ENCODE data around the gene NTF4.

DNA sequence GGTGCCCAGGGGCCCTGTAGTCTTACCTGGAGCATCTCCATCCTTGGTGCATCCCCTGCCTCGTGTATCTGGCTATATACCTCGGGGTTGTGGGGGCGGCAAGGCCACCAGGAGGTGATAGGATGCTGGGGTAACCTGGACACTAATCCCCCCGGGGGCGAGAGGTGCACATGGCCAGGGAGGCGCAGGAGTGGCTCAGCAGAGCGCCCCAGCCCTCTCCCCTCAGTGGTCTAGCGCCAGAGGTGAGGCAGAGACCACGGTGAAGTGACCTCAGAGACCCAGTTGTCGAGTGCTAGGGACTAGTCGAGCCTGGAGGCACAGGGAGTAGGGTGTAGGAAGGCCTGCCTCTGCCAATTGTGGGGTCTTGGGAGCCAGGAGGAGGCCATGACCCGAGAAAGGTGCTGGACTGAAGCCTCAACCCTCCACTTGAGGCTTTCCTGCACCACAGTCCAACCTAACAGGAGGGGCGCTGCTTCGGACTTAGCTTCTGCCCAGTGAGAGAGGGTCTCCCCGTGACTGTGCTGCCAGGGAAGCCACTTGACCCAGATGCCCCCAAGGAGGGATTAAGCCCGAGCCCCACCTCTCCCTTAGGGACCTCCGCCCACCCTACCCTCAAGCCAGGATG lies 47.5 kb downstream of the NTF4 start, which contains the start of gene LHB:
- TF ChIP-seq CTCF (IDR thresholded peaks at IDR 0.05): no peak
- no peak for TF ChIP-seq ZFP36 (IDR thresholded peaks at IDR 0.05; ENCODE audit: borderline replicate concordance, partially characterized antibody)
- TF ChIP-seq MYC (IDR thresholded peaks at IDR 0.05; ENCODE audit: borderline replicate concordance, low read length): no peak
